HepG2 (cell line): ENCODE data around the gene TTC28. TPM values are rescaled to one million over a fixed set of nuclear protein-coding genes. Genes with fewer than 3 reads are reported as not detected.

ENCODE experiments used
- ATAC-seq: fragments of 200-7000 bp; cut with Tn5 transposase; 3 replicates; pipeline ENCODE4 v1.9.1; 2020; ENCODE audit warnings: mild to moderate bottlenecking, moderate library complexity
- BruUV-seq: library from RNA; stranded (reverse); fragments of 400-500 nt; replicated peaks from 2 replicates; lab custom pipeline; 2021; lab: Mats Ljungman, UMichigan
- CTCF ChIA-PET: fragments of 300-600 bp; formaldehyde crosslinking; extraction: SDS; loops from one replicate; lab custom pipeline; 2021; ENCODE audit warnings: low total read pairs, inconsistent platforms, low intra/inter-chr PET ratio; lab: Yijun Ruan, JAX
- POLR2A ChIA-PET: fragments of 350-600 bp; sonication (Branson Sonifier 250); formaldehyde crosslinking; loops from one replicate; lab custom pipeline; 2020; ENCODE audit warnings: antibody characterized with exemption, inconsistent platforms; lab: Yijun Ruan, JAX
- DNase-seq: peaks from one replicate; pipeline ENCODE4 v3.0.0-alpha.2; 2015; ENCODE audit warnings: low spot score
- FAIRE-seq: peaks from 3 replicates; lab custom pipeline; 2011; peaks lifted over from hg19 to GRCh38; lab: Jason Lieb, UNC
- H2AFZ ChIP-seq: one replicate; pipeline ENCODE4 v1.6.1; 2011; ENCODE audit warnings: low read length, inconsistent platforms
- H3K27ac ChIP-seq: fragments of 300-600 bp; 3 replicates; pipeline ENCODE4 v1.8.0; 2011; ENCODE audit warnings: mixed run types, mild to moderate bottlenecking, mixed read lengths, low read length, inconsistent platforms; ENCODE audit not compliant: insufficient read depth; ENCODE audit errors: extremely low read length
- H3K27me3 ChIP-seq, 2 experiments: fragments of 200-600 bp in 1 of 2; 2 replicates in 1 of 2; 3 replicates in 1 of 2; pipeline versions ENCODE4 v1.6.0 to v1.8.0; 2011; ENCODE audit warnings: low read length in 2 of 2, mild to moderate bottlenecking in 2 of 2, moderate library complexity in 2 of 2, inconsistent platforms in 1 of 2; ENCODE audit not compliant: insufficient read depth in 2 of 2, control insufficient read depth in 1 of 2
- H3K36me3 ChIP-seq, 2 experiments: fragments of 200-600 bp in 1 of 2; replicated peaks in 1 of 2; 2 replicates in 1 of 2; 3 replicates in 1 of 2; pipeline versions ENCODE4 v1.5.1 to v1.8.0; 2011; ENCODE audit warnings: low read length in 2 of 2, inconsistent platforms in 1 of 2; ENCODE audit not compliant: insufficient read depth in 2 of 2, control insufficient read depth in 1 of 2
- H3K4me1 ChIP-seq: 2 replicates; pipeline ENCODE4 v1.5.1; 2012; ENCODE audit warnings: low read length, inconsistent platforms; ENCODE audit not compliant: insufficient read depth
- H3K4me2 ChIP-seq: 2 replicates; pipeline ENCODE4 v1.6.0; 2011; ENCODE audit warnings: low read depth, low read length, inconsistent platforms
- H3K4me3 ChIP-seq, 3 experiments: fragments of 200-600 bp in 1 of 3; sonication (generic), shearing (Covaris generic) in 1 of 3; replicated peaks in 1 of 3; 2 replicates each; pipeline ENCODE4 v1.5.1; 2011 to 2016; ENCODE audit warnings: low read length in 3 of 3, inconsistent platforms in 2 of 3, low read depth in 2 of 3, mild to moderate bottlenecking in 2 of 3, control low read depth in 1 of 3, mixed read lengths in 1 of 3; ENCODE audit not compliant: insufficient read depth in 1 of 3
- H3K79me2 ChIP-seq: one replicate; pipeline ENCODE4 v1.6.1; 2011; ENCODE audit warnings: low read length, inconsistent platforms; ENCODE audit not compliant: insufficient read depth
- H3K9ac ChIP-seq: 2 replicates; pipeline ENCODE4 v1.6.0; 2011; ENCODE audit warnings: mild to moderate bottlenecking, low read depth, low read length, inconsistent platforms; ENCODE audit not compliant: insufficient read depth
- H3K9me3 ChIP-seq: 2 replicates; pipeline ENCODE4 v1.5.1; 2012; ENCODE audit warnings: mild to moderate bottlenecking, low read length
- H4K20me1 ChIP-seq: 2 replicates; pipeline ENCODE4 v1.6.0; 2011; ENCODE audit warnings: inconsistent platforms, mild to moderate bottlenecking, low read length, moderate library complexity; ENCODE audit not compliant: insufficient read depth
- CEBPG ChIP-seq: IDR thresholded peaks from 2 replicates; pipeline ENCODE4 v1.6.1; 2016
- FOSL2 ChIP-seq: sonication (generic); formaldehyde crosslinking; IDR thresholded peaks from 2 replicates; pipeline ENCODE4 v1.4.0; 2020; ENCODE audit warnings: missing genetic modification reagents
- FOXP1 ChIP-seq, 2 experiments: fragments of 450-650 bp in 1 of 2; IDR thresholded peaks; 2 replicates each; pipeline ENCODE4 v1.6.1; 2017 to 2018; ENCODE audit warnings: antibody characterized with exemption in 1 of 2
- HNF4A ChIP-seq: sonication (generic); formaldehyde crosslinking; IDR thresholded peaks from 2 replicates; pipeline ENCODE4 v1.4.0; 2020; ENCODE audit warnings: missing genetic modification reagents
- HNF4G ChIP-seq, 2 experiments: sonication (generic) in 1 of 2; formaldehyde crosslinking in 1 of 2; IDR thresholded peaks; 2 replicates each; pipeline versions ENCODE4 v1.4.0 to v1.6.1; 2011 to 2020; ENCODE audit warnings: borderline replicate concordance in 2 of 2, low read depth in 2 of 2, mild to moderate bottlenecking in 2 of 2, low read length in 1 of 2, missing genetic modification reagents in 1 of 2, moderate library complexity in 1 of 2
- JARID2 ChIP-seq: sonication (generic); formaldehyde crosslinking; IDR thresholded peaks from 2 replicates; pipeline ENCODE4 v1.8.1; 2023; ENCODE audit warnings: missing genetic modification reagents, inconsistent platforms; ENCODE audit not compliant: insufficient replicate concordance
- SMARCE1 ChIP-seq: fragments of 450-650 bp; IDR thresholded peaks from 2 replicates; pipeline ENCODE4 v1.6.1; 2017; ENCODE audit warnings: borderline replicate concordance
- SOX6 ChIP-seq, 2 experiments: fragments of 450-650 bp in 1 of 2; sonication (generic) in 1 of 2; formaldehyde crosslinking in 1 of 2; IDR thresholded peaks; 2 replicates each; pipeline versions ENCODE4 v1.4.0 to v1.6.1; 2017 to 2020; ENCODE audit warnings: antibody characterized with exemption in 1 of 2, mild to moderate bottlenecking in 1 of 2, missing genetic modification reagents in 1 of 2
- ZNF234 ChIP-seq: sonication (generic); formaldehyde crosslinking; conservative IDR thresholded peaks from 2 replicates; pipeline ENCODE4 v1.5.1; 2020; ENCODE audit warnings: mild to moderate bottlenecking, missing genetic modification reagents
- WGBS: methylation state at CpG from one replicate; pipeline ENCODE4 v1.1.6; 2017; ENCODE audit warnings: low lambda C conversion rate; 5-methylcytosine and 5-hydroxymethylcytosine counted together
- in situ Hi-C: cut with HindIII; loops from 2 replicates; pipeline ENCODE4 v1.10.0; 2017; ENCODE audit warnings: low pct_unique_long_range_greater_than_20kb; ENCODE audit not compliant: extremely low pct_ligation_motif_present
- intact Hi-C: fragments of 100-400 bp; cut with micrococcal nuclease; formaldehyde crosslinking; loops from one replicate; pipeline ENCODE4 v1.10.0; 2022; ENCODE audit not compliant: unreplicated experiment
- polyA plus RNA-seq, 8 experiments: library from polyadenylated mRNA; depleted of rRNA in 3 of 8; stranded (reverse) in 7 of 8; unstranded in 1 of 8; fragments of >200 nt; fragmentation: Illumina TruSeq in 4 of 8; extraction: Trizol in 4 of 8; gene quantifications; 2 replicates each; pipeline versions ENCODE4 v1.2.1 to v1.2.3, GENCODE V29; 2011 to 2016; ENCODE audit warnings: low read depth in 4 of 8, missing spikeins in 1 of 8, mixed read lengths in 1 of 8; ENCODE audit not compliant: insufficient read depth in 1 of 8
- total RNA-seq, 5 experiments: library from RNA; depleted of rRNA; stranded (reverse); fragments of >200 nt; fragmentation: Illumina TruSeq; extraction: Trizol; gene quantifications; 2 replicates each; pipeline ENCODE4 v1.2.3, GENCODE V29; 2016; ENCODE audit warnings: low read depth in 1 of 5
- TF ChIP-seq, protein P1 (sequence below): sonication (generic); formaldehyde crosslinking; IDR thresholded peaks from 2 replicates; pipeline ENCODE4 v1.4.0; 2020; ENCODE audit warnings: missing genetic modification reagents, borderline replicate concordance
- TF ChIP-seq, protein P2 (sequence below): sonication (generic); formaldehyde crosslinking; IDR thresholded peaks from 2 replicates; pipeline ENCODE4 v1.8.0; 2022; ENCODE audit warnings: mild to moderate bottlenecking, missing genetic modification reagents; ENCODE audit not compliant: insufficient replicate concordance
- TF ChIP-seq, protein P3 (sequence below): IDR thresholded peaks from 2 replicates; pipeline ENCODE4 v1.6.1; 2016; ENCODE audit warnings: low read depth

Gene TTC28
- total and polyA plus RNA-seq, 2 of the 13 experiments (the other 11 are each of a cell fraction or from before 2014, with no cell fraction given) = 4.2 to 13.1 TPM

DNA sequence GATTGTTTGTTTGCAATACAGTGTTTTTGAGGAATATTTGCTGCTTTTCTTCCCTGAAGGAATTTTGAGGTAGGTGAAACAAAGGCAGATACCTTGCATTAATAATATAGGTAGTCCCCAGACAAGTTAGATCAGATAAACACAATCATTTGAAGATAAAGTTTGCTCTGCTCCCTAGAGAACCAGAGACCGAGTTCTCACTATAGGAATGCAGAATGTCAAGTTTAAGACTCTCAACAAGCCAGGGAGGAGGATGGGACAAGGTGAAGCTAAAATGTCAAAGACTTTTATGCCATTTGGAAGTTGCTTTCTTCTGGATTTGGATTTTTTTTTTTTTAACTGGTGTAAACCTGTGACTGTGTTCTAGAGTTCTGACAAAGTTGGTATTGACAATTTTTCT, 364.7 kb downstream of the TTC28 start (continued):
- TF ChIP-seq, protein P1, sequence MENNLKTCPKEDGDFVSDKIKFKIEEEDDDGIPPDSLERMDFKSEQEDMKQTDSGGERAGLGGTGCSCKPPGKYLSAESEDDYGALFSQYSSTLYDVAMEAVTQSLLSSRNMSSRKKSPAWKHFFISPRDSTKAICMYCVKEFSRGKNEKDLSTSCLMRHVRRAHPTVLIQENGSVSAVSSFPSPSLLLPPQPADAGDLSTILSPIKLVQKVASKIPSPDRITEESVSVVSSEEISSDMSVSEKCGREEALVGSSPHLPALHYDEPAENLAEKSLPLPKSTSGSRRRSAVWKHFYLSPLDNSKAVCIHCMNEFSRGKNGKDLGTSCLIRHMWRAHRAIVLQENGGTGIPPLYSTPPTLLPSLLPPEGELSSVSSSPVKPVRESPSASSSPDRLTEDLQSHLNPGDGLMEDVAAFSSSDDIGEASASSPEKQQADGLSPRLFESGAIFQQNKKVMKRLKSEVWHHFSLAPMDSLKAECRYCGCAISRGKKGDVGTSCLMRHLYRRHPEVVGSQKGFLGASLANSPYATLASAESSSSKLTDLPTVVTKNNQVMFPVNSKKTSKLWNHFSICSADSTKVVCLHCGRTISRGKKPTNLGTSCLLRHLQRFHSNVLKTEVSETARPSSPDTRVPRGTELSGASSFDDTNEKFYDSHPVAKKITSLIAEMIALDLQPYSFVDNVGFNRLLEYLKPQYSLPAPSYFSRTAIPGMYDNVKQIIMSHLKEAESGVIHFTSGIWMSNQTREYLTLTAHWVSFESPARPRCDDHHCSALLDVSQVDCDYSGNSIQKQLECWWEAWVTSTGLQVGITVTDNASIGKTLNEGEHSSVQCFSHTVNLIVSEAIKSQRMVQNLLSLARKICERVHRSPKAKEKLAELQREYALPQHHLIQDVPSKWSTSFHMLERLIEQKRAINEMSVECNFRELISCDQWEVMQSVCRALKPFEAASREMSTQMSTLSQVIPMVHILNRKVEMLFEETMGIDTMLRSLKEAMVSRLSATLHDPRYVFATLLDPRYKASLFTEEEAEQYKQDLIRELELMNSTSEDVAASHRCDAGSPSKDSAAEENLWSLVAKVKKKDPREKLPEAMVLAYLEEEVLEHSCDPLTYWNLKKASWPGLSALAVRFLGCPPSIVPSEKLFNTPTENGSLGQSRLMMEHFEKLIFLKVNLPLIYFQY (CRISPR knock-in tag) = no peak
- TF ChIP-seq ZNF234 (no peak), FOSL2 (no peak)

DNA sequence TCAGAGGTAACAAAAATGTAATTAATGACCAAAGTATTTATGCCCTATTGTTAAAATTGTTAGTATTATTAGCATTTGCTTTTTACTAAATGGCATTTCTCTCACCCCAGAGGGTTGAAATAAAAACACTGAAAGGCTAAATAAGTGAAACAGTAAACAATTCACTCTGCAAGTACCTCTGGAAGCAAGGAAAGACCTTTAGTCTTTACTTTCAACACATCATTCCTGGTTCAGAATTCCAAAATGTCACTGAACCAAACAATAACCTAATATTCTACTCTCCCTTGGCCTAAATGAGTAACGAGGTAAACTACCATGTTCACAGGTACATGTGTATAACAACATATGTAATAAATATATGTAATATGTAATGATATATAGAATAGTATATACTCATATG, 369.3 kb downstream of the TTC28 start:
- CTCF ChIA-PET = no interaction called here
- H3K4me1 ChIP-seq = peaks cover 32% of the 10 kb centered on the region
- H4K20me1 ChIP-seq = no peaks in the 10 kb centered on the region
- no peaks in the 10 kb centered on the region for H3K9me3 ChIP-seq
- H3K27me3 ChIP-seq = no peaks in the 10 kb centered on the region
- in situ Hi-C loops = no loop called here
- no peak overlapping the region for H2AFZ ChIP-seq
- DNase-seq = peak; percentile 13
- no peaks in the 10 kb centered on the region for H3K36me3 ChIP-seq
- POLR2A ChIA-PET = no interaction called here
- intact Hi-C loops = no loop called here
- no peak overlapping the region for H3K4me3 ChIP-seq
- TF ChIP-seq, protein P2, sequence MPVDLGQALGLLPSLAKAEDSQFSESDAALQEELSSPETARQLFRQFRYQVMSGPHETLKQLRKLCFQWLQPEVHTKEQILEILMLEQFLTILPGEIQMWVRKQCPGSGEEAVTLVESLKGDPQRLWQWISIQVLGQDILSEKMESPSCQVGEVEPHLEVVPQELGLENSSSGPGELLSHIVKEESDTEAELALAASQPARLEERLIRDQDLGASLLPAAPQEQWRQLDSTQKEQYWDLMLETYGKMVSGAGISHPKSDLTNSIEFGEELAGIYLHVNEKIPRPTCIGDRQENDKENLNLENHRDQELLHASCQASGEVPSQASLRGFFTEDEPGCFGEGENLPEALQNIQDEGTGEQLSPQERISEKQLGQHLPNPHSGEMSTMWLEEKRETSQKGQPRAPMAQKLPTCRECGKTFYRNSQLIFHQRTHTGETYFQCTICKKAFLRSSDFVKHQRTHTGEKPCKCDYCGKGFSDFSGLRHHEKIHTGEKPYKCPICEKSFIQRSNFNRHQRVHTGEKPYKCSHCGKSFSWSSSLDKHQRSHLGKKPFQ (CRISPR knock-in tag) = no peak
- TF ChIP-seq, protein P3, sequence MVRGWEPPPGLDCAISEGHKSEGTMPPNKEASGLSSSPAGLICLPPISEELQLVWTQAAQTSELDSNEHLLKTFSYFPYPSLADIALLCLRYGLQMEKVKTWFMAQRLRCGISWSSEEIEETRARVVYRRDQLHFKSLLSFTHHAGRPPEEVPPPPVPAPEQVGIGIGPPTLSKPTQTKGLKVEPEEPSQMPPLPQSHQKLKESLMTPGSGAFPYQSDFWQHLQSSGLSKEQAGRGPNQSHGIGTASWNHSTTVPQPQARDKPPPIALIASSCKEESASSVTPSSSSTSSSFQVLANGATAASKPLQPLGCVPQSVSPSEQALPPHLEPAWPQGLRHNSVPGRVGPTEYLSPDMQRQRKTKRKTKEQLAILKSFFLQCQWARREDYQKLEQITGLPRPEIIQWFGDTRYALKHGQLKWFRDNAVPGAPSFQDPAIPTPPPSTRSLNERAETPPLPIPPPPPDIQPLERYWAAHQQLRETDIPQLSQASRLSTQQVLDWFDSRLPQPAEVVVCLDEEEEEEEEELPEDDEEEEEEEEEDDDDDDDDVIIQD (CRISPR knock-in tag) = peak; percentile 26; the same call in 1 of the 2 replicates
- peak; percentile 46 for TF ChIP-seq HNF4A (CRISPR knock-in tag)
- no peak for TF ChIP-seq SOX6 (IDR thresholded peaks at IDR 0.05)
- TF ChIP-seq SOX6 (CRISPR knock-in tag; IDR thresholded peaks at IDR 0.05) = 0 out of 2 replicates have a peak, but pooled peaks have one; percentile 17
- TF ChIP-seq FOXP1 (IDR thresholded peaks at IDR 0.05) = no peak
- peak; percentile 45; the same call in 1 of the 2 replicates for TF ChIP-seq FOXP1 (CRISPR knock-in tag; IDR thresholded peaks at IDR 0.05)
- TF ChIP-seq SMARCE1 = no peak
- TF ChIP-seq JARID2 (CRISPR knock-in tag) = no peak
- TF ChIP-seq CEBPG (CRISPR knock-in tag) = 0 out of 2 replicates have a peak, but pooled peaks have one; percentile 6
- TF ChIP-seq HNF4G (IDR thresholded peaks at IDR 0.05; ENCODE audit: borderline replicate concordance, low read depth, low read length) = peak; percentile 51; the same call in 1 of the 2 replicates
- no peak for TF ChIP-seq HNF4G (CRISPR knock-in tag; IDR thresholded peaks at IDR 0.05; ENCODE audit: borderline replicate concordance, low read depth)
- TF ChIP-seq, all 625 proteins: peak for 6
- no peak overlapping the region for H3K27ac ChIP-seq
- 35% methylated on average over 1 of the region's 1 CpG for WGBS
- ATAC-seq = peak; percentile 46; the same call in 1 of the 3 replicates
- no peak overlapping the region for H3K9ac ChIP-seq
- no peak for FAIRE-seq
- no peaks in the 10 kb centered on the region for H3K79me2 ChIP-seq
- no peak overlapping the region for H3K4me2 ChIP-seq
- no TSS peak for BruUV-seq
